Stimulated activated CD4-positive, alpha-beta T cell treated with anti-CD3 and anti-CD28 coated beads, TNF-alpha, amount 100 ng/mL, for 1 hour (primary cell): Measurements from ENCODE around the gene XPNPEP3.
"Not testable (repeated sequence)": the region's sequence is repeated elsewhere in the genome, so short reads cannot be mapped to it uniquely, and the experiment has no call there.

ENCODE experiments used
- DNase-seq, 3 donors: peaks; one replicate each; pipeline ENCODE4 v3.0.0-alpha.2; 2020; ENCODE audit warnings: low read depth in 3 of 3, low spot score in 1 of 3

Gene XPNPEP3

DNA sequence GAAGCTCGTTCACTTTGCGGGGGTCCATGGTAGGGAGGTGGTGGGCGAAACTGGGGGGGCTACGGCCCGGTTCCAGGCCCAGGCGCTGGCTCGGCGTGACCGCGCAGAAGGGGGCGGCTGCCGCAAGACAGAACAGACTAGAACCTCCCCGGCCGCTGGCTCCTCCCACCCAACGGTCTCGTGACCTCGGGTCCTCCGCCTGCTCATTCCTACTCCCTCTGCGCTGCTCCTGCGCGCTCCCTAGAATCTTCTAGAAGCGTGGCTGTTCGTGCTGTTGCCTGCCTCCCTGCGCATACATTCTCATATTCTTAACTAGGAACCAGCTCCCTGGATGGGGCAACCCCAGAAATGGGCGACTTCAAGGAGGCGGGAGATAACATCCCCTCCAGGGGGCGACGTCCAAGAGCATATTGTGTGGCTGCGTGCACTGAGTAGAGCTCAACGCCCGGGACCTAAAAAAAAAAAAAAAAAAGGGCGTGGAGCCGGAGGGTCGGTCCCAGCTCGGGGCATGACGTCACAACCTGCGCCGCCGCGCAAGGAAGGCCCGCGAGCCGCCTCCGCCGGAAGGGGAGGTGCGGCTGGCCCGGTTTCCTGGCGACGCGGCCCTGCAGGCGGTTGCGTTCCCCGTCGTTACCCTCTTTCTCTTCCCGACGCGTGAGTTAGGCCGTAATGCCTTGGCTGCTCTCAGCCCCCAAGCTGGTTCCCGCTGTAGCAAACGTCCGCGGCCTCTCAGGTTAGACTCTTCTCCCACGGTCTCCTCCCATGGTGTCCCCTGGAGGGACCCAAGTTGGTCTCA, at the start of gene XPNPEP3, which contains the start of gene ST13:
Gene XPNPEP3, plus strand, starts transcription at position 636 of the 796 bp plus-strand sequence. Its CDS starts 34 bp downstream, at position 670.
Gene ST13, minus strand, starts transcription at position 127 of the 796 bp plus-strand sequence. Its CDS starts 99 bp downstream, at position 28.
- DNase-seq: peak; percentile 88 to 96 (median 92)

DNA sequence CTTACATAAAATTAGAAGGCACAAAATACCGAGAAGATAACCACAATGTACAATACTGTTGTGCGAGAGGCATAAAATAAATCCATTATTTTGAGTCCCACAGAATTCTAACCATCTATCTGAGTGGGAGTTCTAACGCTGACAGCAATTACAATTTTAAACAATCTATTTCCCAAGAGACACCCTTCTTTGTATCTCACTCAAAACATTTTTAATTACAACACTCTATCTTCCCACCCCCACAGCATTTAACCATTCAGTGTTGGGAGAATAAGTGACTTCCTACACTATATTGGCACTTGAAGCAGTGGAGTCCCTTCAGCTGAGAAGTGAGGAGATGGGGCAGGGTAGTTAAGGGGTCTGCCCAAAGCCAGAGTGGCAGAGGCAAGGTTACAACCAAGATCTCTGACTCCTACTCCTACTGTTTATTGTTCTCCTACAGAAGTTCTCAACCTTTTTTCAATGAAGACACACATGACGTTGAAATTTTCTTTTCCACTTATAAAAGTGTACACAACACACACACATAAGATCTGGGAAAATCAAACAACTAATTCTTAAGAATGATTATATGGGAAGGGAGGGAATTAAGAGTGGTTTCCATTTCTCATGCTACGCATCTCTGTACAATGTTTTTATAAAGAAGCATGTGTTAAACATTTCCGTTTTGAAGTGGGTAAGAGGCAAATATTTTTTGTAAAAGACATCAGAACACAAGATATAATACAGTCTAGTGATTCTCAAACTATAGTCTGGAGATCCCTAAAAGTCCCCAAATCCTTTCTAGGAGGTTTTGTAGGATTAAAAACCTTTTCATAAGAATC, 48.7 kb upstream of the XPNPEP3 start:
- no peak for DNase-seq

DNA sequence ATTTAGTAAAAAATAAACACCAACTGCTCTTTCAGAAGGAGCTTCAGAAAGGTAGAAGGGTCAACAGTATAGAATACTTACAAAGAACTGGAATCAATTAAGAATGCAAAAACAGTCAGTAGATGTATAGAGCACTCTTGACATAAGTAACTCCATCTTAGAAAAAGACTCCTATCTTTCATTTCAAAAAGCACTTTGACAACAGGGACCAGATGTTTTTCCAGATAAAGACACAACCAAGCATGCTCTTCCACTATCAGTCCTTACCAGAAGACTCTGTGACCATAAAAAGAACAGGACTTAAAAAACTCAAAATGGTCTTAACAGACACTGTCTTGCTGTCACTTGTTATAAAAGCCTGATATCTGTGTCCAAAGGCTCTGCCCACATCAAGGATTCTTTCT, 43.0 kb upstream of the XPNPEP3 start:
- no peak for DNase-seq

DNA sequence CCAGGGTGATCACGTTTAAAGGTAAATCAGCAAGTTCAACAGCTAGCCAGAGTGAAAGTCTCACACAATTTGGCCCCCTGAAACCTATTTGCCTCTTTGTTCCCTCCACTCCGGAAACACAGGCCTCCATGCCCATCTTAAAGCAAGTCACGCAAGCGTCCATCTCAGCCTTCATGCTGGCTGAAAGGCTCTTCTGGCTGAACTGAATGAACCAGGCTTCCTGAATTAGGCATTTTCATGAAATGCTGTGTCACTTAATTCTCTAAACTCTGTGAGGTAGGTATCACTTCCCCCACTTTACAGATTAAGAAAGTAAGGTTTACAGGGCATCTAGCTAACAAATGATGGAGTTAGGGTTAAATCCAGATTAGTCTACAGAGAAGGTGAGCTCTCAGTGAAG, 39.2 kb upstream of the XPNPEP3 start:
- DNase-seq: no peak

DNA sequence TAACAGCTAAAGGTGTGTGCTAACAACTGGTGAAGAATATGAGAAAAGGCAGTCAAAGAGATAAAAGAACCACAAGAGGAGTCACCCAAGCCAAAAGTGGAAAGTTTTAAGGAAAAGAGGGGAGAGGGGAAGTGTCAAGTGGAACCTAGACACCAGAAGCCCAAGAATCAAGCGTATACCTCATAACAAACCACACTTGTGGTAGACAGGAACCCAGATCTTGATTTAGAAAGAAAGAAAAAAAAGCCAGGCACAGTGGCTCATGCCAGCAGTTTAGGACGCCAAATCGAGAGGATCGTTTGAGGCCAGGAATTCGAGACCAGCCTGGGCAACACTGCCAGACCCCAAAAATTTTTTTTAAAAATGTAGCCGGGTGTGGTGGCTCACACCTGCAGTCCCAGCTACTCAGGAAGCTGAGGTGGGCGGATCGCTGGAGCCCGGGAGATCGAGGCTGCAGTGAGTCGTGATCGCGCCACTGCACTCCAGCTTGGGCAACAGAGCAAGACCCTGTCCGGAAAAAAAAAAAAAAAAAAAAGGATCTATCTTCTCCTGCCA, 38.7 kb upstream of the XPNPEP3 start:
- no peak for DNase-seq

DNA sequence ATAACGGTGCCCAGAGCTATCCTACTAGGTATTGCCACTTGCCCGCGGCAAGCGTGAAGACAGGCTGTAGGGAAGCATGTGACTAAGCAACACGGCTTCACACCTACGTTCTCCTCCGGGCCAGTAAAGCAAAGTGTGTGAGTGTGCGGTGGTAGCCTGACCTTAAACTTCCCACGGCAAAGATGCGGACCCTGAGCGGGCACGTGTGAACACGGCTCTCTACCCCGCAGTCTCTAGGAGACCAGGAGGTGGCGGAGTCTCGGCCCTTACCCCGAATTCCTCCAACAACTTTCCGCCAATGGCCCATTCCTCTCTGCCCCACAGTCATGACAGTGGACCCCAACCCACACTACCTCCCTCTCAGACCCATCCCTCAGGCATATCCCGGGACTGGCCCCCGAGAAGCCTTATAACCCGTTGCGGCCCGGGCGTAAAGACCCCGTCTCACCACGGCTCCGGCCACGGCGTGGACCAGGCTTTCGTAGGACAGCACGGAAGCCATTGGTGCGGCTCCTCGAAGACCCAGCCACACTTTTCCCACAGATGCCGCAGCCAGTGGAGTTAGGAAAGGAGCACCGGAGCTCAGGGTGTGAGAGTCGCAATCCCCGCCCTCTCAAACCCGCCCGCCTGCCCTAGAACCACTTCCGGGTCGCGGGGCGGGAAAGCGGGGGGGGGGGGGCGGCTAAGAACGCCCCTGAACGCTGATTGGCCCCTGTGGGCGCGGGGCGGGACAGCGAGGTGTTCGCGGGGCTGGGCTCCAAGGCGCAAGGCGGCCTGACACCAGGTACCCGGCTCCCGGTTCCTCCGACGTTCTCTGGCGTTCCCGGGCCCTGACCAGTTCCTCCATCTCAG, 38.0 kb upstream of the XPNPEP3 start, which contains the start of gene SLC25A17:
Gene SLC25A17, minus strand, starts transcription at position 600 of the 852 bp plus-strand sequence. Its CDS starts 98 bp downstream, at position 502.
- peak; percentile 68 to 81 (median 76) for DNase-seq

DNA sequence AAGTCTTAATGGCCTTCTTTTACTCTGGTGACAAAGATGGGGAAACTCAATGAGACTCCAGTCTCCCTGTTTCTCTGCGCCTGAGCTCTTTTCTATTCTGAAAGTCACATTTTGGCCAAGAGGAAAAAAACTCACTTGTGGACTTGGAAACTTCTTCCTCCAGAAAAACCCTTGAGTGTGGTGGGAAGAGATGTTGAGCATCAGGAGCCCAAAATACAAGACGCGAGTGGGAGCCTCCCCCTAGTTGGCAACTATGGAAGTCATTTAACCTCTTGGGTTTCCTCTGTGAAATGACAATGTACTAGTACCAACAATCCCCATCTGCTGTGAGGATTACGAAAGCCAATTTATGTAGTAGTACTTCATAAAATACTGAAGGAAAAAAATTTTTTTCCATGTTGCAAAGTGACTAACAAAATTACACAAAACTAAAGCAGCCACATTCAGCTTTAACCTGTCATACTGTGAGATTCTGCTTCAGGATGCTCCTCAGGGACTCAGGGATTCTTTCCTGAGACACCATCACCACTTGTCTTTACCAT, 37.3 kb upstream of the XPNPEP3 start:
- no peak for DNase-seq

DNA sequence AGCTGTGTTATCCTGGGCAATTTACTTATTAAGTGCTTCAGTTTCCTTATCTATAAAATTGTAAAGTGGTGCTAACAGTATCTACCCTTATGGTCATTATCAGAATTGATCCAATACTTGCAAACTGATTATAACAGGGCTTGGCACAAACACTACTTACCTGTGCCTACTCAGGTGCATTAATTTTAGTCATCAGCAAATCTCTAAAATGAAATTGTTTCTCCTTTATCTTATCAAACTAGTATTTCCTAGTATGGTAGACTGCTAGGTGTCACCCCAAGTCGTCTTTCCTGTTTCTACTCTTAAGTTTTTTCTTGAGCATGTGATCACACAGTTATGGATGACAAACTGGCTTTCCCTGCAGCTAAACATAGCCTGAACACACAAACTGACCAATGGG, 33.5 kb upstream of the XPNPEP3 start:
- no peak for DNase-seq

DNA sequence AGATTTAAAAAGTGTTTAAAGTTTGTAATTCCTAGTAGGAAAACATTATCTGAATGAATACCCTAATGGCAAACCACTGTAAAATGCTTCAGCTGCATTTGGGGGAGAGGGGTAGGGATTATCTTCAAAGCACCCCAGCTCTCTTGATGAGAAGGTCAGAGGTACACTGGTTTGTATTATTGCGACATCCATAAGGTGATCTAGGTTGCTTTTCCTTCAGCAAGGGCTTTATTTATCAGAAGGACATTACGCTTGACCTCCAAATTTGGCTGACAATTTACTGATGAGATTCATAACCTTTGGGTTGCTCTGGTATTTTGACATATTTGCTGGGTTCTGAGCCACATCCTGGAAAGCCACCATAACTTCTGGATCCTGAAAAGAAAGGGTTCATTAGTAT, 30.7 kb upstream of the XPNPEP3 start:
- not testable (repeated sequence) for DNase-seq

DNA sequence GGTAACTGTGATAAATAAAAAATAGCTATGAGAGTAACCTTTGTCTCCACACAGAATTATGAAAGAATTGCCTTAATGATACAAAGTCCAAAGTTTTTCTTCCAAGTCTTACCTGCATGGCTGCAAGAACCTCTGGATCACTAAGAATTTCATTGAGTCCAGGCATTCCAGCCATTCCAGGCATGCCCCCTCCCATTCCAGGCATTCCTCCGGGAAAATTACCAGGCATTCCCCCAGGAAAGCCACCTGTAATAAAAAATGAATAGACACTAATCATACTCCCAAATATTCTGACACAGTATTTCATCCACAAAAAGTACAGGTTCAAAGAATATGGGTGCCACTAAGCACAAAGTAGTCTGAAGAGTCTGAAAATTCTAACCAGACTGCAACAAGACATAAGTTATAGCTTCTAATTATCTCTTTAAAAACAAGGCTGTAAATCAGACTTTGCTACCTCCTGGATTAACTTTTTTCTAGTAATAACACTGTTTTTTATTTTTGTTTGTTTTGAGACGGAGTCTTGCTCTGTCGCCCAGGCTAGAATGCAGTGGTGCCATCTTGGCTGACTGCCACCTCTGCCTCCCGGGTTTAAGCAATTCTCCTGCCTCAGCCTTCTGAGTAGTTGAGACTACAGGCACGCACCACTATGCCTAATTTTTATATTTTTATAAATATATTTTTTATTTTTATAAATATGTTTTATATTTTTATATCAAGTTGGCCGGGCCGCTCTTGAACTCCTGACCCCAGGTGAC, 29.8 kb upstream of the XPNPEP3 start:
- DNase-seq: no peak

DNA sequence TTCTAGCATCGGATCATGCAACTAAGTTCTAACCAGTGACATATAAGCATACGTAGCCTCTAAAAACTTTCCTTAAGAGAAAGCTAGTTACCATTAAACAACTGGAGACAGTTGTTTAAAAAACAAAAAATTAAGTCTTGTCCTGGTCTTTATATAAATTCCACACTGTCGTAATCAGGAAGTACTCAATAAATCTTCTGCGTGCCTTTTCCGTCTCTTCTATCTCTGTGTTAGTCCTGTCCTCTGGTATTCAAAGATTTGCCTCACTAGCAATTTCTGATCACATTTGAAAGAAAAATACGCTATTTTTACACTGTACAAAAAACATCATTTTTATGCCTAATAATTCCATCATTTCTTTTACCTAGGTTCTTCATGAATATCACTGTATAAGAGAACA, 27.8 kb upstream of the XPNPEP3 start:
- no peak for DNase-seq

DNA sequence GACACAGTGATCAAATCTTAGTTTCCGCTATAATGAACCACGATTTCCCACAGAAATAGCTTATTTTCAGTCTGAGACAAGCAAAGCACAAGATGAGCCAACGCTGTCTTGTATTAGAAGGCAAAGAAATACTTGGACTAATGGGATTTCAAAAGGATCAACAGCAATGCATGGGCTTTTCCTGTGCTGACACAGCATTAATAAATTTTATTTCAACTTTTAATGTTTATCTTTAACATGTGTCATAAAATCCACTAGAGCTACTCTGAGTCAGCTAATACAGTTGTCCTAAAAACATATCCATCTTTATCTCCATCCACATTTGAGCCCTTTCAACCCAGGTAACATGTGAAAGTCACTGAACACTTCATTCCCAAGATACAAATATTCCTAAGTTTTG, 22.3 kb upstream of the XPNPEP3 start:
- no peak for DNase-seq

DNA sequence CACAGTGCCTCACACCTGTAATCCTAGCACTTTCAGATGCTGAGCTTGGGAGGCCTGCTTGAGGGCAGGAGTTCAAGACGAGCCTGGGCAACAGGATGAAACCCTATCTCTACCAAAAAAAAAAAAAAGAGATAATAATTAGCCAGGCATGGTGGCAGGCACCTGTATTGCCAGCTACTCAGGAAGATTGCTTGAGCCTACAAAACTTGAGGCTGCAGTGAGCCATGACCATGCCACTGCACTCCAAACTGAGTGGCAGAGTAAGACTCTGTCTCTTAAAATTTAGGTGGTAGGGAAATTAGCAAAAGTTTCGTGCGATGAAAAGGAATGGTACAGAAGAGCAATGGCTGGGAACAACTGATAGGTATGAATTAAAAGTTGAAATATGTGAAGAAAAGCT, 18.5 kb upstream of the XPNPEP3 start:
- no peak for DNase-seq

DNA sequence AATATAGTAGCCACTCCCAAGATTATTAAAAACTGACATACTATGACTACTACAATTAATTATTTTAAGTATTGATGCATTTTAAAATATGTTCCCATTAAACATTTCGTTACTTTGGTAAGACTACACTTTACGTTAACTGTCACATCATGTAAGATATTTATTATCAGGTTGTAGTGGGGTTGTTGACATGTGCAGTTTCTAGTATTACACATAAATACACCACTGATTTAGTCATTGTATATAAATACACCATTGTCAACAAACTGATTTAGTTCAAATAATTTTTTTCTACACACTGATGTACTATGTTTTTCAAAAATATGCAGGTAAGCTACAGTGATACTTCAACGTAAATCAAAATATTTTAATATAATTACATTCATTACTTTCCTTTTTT, 12.0 kb upstream of the XPNPEP3 start:
- DNase-seq: no peak

DNA sequence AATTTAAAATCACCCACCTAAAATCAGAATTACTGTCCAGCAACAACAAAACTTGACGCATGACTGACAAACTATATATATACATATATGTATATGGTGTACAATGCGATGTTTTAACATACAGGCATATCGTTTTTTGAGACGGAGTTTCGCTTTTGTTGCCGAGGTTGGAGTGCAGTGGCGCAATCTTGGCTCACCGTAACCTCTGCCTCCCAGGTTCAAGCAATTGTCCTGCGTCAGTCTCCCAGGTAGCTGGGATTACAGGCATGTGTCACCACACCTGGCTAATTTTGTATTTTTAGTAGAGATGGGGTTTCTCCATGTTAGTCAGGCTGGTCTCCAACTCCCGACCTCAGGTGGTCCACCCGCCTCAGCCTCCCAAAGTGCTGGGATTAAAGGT, 11.1 kb upstream of the XPNPEP3 start:
- DNase-seq: not testable (repeated sequence)

DNA sequence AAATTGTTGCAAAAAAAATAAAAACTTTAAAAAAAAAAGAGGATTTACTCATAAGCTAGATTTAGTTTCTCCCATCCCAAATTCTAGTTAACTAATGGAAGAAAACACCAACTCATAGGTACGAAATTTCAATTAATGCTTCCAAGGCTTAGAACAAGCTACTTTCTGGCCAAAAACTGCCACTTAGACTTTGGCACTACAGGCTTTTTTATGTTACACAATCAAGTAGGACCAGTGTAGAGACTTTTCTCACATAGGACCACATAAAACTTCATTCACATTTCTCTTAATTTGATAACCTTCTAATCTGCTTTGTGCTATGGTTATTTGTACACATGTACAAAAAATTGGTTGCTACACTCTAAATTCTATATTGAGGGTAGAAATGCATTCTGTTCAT, 3.6 kb upstream of the XPNPEP3 start:
- DNase-seq: no peak

DNA sequence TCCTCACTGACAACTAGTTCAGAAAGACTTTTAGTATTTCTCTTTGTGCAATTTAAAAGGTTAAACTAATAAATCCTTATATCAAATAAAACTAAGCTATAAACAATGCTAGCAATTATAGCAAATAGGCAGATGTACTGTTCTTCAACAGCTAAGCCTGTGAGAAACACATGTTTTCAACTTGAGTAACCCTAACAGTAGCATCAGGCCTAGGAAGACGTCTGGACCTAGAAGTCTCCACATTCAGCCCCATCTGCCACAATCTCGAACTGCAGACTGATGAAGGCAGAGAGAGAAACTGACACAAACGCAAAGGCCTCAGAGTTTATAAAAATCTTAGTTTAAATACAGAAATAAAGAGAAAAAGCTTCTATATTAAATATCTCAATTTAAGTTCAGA, 3.0 kb upstream of the XPNPEP3 start:
- no peak for DNase-seq

DNA sequence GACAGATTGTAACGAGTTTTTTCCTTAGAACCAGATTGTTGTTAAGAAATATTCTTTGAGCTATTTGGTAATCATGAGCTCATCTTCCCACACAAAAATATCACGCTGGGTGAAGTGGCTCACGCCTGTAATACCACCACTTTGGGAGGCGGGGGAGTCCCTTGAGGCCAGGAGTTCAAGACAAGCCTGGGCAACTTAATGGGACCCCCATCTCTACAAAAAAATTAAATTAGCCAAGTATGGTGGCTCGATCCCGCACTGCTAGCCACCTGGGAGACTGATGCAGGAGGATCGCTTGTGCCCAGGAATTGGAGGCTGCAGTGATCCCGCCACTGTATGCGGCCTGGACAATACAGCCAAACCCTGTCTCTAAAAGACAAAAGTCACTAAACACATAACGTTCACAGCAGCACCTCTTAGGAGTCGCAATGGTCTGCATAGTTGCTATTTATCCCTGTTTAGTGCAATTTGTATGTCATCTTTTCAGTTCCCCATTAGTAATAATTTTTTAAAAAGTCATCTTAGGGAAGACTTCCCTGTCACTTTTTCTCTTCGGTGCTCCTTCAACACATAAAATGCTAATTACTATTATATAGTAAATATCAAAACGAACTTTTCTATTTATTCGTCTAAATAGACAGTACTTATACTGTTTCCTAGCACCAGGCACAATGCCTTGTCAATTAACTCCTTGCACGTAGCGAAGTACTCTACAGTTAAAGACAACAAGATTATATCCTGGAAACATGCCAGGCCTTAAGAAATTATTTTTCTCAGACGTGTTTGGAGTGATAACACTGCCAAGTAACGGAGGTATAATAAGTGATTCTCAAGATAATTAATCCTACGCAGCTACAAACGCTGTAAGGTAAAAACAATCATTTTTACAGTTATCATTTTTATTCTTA, 1.6 kb upstream of the XPNPEP3 start:
- DNase-seq: no peak
